Measurements from ENCODE around the gene APOBEC3G. TPM values are rescaled to one million over a fixed set of nuclear protein-coding genes. Genes with fewer than 3 reads are reported as not detected.
"Not testable (repeated sequence)": the region's sequence is repeated elsewhere in the genome, so short reads cannot be mapped to it uniquely, and the experiment has no call there.

APOBEC3G gene
- total and polyA plus RNA-seq, 2 experiments from 2014 or later: 2.1 to 3.3 TPM

GRCh38 chr22:39030705-39031104 is 46.4 kb upstream of the APOBEC3G start:
- Mint-ChIP-seq H3K4me3 (no peak overlapping the region), H3K27me3 (ENCODE audit: insufficient read depth, low read depth, poor library complexity) (peaks cover 15% of the 10 kb centered on the region), H3K9me3 (no peaks in the 10 kb centered on the region; the same call in 2 of the 3 replicates), H3K4me1 (peaks cover 45% of the 10 kb centered on the region), H3K36me3 (ENCODE audit: low read depth) (peaks cover 18% of the 10 kb centered on the region; the same call in 2 of the 3 replicates), H3K27ac (peak overlapping the region; percentile 47)
- no peaks in the 10 kb centered on the region for H3K36me3 ChIP-seq (ENCODE audit: insufficient read depth)
- DNase-seq (ENCODE audit: low spot score) (no peak), ATAC-seq (no peak)
- no peaks in the 10 kb centered on the region for H3K9me2 ChIP-seq (ENCODE audit: insufficient read depth)
- H3K4me3 ChIP-seq: no peak overlapping the region
- H3K27ac ChIP-seq (ENCODE audit: low read depth): 0 out of 2 replicates have a peak overlapping the region, but pooled peaks have one; percentile 39
- TF ChIP-seq EZH2 (IDR thresholded peaks at IDR 0.05; ENCODE audit: low read depth, unreplicated experiment) (no peak), ETS1 (IDR thresholded peaks at IDR 0.05) (no peak), CTCF (conservative IDR thresholded peaks at IDR 0.05; ENCODE audit: low read depth in 2 of 2) (no peak), ZNF114 (CRISPR knock-in tag; IDR thresholded peaks at IDR 0.05) (no peak), ZNF331 (CRISPR knock-in tag; IDR thresholded peaks at IDR 0.05; ENCODE audit: low read depth) (no peak), CREB1 (CRISPR knock-in tag; IDR thresholded peaks at IDR 0.05; ENCODE audit: low read depth) (no peak), JUNB (IDR thresholded peaks at IDR 0.05; ENCODE audit: unreplicated experiment) (no peak)
- no peaks in the 10 kb centered on the region for H3F3A ChIP-seq (replicated peaks; ENCODE audit: low read depth)
- H3K4me2 ChIP-seq: 0 out of 2 replicates have a peak overlapping the region, but pooled peaks have one; percentile 20
- peaks cover 18% of the 10 kb centered on the region for H3K4me1 ChIP-seq (ENCODE audit: insufficient read depth)
- no peaks in the 10 kb centered on the region for H4K20me1 ChIP-seq (replicated peaks; ENCODE audit: insufficient read depth)
- no peaks in the 10 kb centered on the region for H3K27me3 ChIP-seq (ENCODE audit: insufficient read depth)
- H3K79me2 ChIP-seq (replicated peaks; ENCODE audit: insufficient read depth): no peaks in the 10 kb centered on the region
- no peak overlapping the region for H2AFZ ChIP-seq

- Mint-ChIP-seq H3K27ac (peak overlapping the region; percentile 99), H3K36me3 (ENCODE audit: low read depth) (peaks cover 17% of the 10 kb centered on the region; the same call in 2 of the 3 replicates), H3K27me3 (ENCODE audit: insufficient read depth, low read depth, poor library complexity) (peaks cover 15% of the 10 kb centered on the region), H3K4me1 (peaks cover 42% of the 10 kb centered on the region), H3K4me3 (peak overlapping the region; percentile 71)
- not testable (repeated sequence) for H3K36me3 ChIP-seq (ENCODE audit: insufficient read depth); H3K27me3 ChIP-seq (ENCODE audit: insufficient read depth); H3K79me2 ChIP-seq (replicated peaks; ENCODE audit: insufficient read depth); H3F3A ChIP-seq (replicated peaks; ENCODE audit: low read depth); H4K20me1 ChIP-seq (replicated peaks; ENCODE audit: insufficient read depth); H3K9me3 Mint-ChIP-seq; H2AFZ ChIP-seq; H3K9me2 ChIP-seq (ENCODE audit: insufficient read depth)
- ATAC-seq (peak; percentile 83), DNase-seq (ENCODE audit: low spot score) (peak; percentile 75)
- H3K4me1 ChIP-seq (ENCODE audit: insufficient read depth): peaks cover 23% of the 10 kb centered on the region
- peak; percentile 54; the same call in 1 of the 2 replicates for TF ChIP-seq CREB1 (CRISPR knock-in tag; IDR thresholded peaks at IDR 0.05; ENCODE audit: low read depth)
- H3K27ac ChIP-seq (ENCODE audit: low read depth): 0 out of 2 replicates have a peak overlapping the region, but pooled peaks have one; percentile 39
- H3K4me3 ChIP-seq: peak overlapping the region; percentile 39; the same call in 1 of the 2 replicates
- peak overlapping the region; percentile 73 for H3K4me2 ChIP-seq
Observed at GRCh38 chr22:39031434-39032295, 45.4 kb upstream of the APOBEC3G start.
